ENCODE results near the gene DCTN5.
A peak's percentile ranks its signal among the peaks of the same experiment; 100 is the strongest.
"Not testable (repeated sequence)": the region's sequence is repeated elsewhere in the genome, so short reads cannot be mapped to it uniquely, and the experiment has no call there.

Gene DCTN5

DNA sequence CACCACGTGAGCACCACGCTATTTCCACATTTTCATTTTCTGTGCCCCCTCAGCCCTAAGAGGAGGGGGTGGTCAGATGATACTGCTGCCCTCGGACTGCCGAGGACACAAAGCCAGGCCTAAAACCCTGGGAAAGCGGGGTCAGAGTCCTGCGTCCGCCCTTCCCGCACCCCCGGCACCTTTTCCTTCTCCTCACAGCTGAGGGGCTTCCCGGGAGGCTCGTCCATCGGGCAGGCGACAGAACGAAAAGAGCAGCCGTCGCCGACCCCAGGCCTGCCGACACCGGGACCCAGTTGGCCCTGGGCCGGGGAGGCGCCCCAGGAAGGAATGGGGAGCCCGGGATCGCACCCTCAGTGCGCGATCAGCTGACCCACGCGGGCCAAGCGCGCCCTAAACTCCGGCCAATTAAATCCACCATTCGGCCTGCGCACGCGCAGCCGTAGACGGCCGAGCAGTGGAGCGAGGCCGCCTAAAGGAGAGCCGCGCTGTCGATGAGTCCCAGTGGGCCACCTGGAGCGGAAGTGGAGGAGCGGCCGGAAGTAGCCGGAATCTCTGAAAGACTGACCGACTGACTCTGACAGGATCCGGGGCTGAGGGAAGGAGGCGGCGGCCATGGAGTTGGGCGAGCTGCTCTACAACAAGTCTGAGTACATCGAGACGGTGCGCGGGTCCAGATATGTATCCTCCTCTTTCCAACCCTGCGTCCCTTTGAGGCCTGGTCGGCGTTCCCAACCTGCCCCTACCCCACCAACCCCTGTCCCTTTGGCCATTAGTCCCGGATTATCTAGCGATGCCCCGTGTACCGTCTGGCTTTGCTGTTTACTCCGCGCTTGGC is at the start of gene DCTN5, which contains the start of gene PALB2:
Gene DCTN5 (plus strand): TSS at position 536 of the 835 bp plus-strand sequence. CDS start 77 bp downstream, at position 613.
Gene PALB2 (minus strand): TSS at position 380 of the 835 bp plus-strand sequence. CDS start 153 bp downstream, at position 227.
- DNase-seq (ENCODE audit: low spot score): peak; percentile 97

DNA sequence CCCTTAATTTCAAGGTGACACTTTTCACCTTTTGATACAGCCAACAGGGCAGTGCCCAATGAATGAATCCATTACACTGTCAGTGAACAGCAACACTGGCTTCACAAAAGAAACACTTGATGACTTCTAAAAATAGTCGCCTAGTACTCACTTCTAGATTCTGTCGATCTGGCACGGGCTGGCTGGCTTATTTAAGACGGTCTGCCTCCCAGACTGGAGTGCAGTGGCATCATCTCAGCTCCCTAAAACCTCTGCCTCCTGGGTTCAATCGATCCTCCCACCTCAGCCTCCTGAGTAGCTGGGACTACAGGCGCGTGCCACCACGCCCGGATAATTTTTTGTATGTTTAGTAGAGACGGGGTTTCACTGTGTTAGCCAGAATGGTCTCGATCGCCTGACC is 47.1 kb upstream of the DCTN5 start:
- no peak for DNase-seq (ENCODE audit: low spot score)

DNA sequence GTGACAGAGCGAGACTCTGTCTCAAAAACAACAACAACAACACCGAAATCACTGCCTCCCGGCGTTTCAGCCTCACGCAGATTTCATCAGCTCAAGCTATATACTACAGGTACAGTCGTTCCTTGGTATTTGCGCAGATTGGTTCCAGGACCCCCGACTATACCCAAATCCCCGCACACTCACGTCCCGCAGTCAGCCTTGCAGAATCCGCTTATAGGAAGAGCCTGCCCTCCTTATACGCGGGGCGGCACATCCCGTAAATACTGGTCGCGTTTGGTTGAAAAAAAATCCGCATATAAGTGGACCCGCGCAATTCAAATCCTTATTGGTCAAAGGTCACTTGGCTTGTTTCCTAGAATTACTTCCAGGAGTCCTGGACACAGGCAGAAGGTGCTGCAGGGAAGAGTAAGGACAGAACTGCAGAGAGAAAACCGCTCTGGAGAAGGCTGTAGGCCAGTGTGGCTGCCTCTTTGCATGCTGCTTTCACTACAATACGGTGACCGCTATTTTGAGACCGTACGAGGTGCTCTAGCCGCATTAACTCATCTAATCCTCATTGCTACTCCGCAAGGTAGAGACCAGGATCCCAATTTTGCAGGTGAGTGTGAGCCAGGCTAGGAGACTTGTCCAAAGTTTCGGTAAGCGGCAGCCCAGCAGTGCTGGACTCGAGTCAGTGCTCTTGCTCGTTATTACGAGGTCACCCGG is 45.9 kb upstream of the DCTN5 start:
- DNase-seq (ENCODE audit: low spot score): no peak

DNA sequence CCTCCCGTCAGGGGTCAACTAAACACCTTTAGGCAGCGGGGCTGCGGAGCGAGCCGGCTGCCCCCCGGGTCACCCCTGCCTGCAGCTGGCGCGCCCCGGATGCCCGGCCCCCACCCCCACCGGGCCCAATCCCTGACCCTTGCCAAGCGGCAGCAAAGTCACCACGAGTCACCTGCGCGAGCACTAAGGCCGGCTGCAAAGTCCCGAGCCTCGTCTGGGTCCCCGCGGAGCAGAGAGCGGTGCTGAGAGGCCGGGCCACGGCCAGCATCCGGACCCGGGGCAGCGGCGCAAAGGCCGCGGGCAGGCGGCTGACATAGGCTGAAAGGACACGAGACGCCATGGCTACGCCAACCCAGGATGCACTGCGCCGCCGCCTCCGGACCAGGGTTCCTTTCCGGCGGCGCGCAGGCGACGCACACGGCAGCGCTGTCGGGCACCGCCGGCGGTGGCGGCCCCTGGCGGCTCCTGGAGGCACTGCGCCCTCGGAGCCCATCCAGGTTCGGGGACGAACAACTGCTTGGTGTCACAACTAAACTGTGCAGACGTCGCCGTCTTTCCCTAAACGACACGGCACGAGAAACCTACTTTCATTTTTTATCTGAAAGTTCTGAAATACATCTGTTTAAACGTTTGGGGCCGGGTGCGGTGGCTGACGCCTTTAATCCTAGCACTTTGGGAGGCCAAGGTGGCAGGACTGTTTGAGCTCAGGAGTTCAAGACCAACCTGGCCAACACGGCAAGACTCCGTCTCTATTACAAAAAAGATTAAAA is 45.1 kb upstream of the DCTN5 start, which contains the start of gene NDUFAB1:
Gene NDUFAB1 (minus strand): TSS at position 366 of the 770 bp plus-strand sequence. CDS start 26 bp downstream, at position 340.
- DNase-seq (ENCODE audit: low spot score): peak; percentile 70

DNA sequence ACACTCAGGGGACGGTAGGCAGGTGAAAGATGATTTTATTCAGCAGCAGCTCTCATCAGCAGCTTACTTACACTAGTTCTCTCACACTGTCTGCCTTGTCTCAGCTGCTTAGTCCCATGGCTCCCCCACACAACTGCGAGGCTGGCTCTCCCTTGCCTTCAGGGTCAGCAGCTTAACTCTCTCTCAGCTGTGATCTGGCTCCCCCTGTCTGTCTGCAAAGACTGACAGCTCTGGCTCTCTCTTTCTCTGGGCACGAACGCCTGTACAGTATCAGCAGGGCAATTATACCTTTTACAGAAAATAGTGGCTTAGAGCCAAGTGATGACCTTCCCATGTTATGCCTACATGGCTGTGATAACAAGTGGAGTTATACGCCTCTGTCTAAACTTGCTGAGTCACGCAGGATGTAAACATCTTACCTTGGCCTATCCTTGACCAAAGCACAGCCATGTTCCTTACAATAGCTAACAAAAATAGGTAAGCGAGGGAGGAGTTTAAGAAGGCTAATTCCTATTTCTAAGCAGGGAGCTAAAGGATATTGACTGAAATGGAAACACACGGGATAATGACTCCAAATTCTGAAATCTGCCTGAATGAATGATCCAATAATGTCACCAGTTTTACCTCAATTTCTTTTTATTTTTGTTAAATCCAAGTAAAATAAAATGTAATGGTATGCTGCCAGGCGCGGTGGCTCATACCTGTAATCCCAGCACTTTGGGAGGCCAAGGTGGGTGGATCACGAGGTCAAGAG is 44.1 kb upstream of the DCTN5 start:
- DNase-seq (ENCODE audit: low spot score): no peak

DNA sequence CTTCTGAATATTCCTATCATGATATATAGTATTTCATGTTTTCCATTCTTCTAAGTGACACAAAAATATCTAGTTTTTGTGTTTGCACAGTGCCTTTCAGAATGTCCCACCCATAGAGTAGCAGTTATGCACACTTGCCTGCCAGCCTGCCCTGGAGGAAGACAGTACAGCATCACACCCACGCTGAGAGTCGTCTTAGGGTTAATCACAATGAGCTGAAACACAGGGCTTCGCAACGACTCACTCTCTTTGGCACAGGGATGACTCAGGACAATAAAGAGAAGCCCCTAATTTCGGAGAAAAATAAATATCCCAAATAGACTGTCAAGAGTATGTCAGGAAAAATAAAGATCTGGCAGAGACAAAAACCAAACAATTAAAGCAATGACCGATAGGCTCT is 33.5 kb upstream of the DCTN5 start:
- DNase-seq (ENCODE audit: low spot score): no peak

DNA sequence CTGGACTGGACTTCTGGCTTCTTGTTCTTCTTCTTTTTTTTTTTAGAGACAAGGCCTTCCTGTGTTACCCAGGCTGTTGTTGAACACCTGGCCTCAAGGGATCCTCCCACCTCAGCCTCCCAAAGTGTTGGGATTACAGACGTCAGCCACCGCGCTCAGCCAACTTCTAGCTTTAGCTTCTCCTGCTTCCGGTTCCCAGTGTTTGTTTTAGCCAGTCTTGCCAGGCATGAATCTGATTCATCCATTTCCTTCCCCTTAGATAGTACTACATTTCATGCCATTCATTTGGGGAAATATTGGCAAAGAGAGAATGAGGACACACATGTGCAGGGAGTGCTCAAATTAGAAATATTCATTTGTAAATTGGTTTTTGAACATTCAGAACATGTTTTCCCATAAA is 33.1 kb upstream of the DCTN5 start:
- DNase-seq (ENCODE audit: low spot score): no peak

DNA sequence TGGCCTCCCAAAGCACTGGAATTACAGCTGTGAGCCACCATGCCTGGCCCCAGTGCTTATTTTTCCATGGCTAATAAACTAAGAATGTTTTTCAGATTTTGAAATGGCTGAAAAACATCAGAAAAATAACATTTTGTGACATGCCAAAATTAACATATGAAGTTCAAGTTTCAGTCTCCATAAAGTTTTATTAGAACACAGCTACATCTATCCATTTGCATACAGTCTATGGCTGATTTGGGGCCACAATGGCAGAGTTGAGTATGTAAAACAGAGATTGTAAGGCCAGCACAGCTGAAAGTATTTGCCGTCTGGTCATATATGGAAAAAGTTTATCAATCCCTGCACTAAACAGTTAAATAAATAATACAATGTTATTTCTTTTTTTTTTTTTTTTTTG is 31.3 kb upstream of the DCTN5 start:
- no peak for DNase-seq (ENCODE audit: low spot score)

DNA sequence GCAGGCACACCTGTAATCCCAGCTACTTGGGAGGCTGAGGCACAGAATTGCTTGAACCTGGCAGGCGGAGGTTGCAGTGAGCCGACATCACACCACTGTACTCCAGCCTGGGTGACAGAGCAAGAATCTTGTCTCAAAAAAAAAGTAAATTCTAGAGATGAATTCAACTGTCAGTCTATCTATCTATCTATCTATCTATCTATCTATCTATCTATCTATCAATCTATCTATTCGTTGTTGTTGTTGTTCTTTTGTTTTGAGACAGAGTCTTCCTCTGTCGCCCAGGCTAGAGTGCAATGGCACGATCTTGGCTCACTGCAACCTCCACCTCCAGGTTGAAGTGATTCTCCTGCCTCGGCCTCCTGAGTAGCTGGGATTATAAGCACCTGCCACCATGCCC is 30.4 kb upstream of the DCTN5 start:
- DNase-seq (ENCODE audit: low spot score): not testable (repeated sequence)

DNA sequence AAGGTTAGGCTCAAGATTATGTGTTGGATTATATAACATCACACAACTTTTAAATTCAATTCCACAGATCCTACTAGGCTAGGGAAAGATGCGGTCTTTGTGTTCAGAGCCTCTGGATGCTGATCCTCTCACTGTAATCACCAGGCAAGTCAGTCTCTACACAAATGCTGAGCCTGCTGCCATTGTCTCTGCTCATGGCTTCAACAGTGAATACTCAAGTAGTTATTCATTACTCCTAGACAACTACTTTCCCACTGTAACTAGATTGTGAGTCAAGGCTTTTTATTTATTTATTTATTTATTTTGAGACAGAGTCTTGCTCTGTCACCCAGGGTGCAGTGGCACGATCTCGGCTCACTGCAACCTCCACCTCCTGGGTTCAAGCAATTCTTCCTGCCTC is 29.3 kb upstream of the DCTN5 start:
- no peak for DNase-seq (ENCODE audit: low spot score)

DNA sequence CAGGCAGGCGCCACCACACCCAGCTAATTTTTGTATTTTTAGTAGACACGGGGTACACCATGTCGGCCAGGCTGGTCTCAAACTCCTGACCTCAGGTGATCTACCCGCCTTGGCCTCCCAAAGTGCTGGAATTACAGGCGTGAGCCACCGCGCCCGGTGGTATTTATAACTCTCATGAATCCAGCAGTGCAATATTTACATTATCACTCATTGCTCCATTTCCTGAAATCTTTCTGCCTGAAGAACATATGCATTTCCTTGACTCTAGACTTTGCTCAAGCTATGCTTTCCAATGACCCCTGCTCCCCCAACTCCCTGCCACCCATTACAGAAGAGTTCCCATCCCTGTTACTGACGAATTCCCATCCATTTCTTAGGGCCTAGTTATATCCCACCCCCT is 25.5 kb upstream of the DCTN5 start:
- no peak for DNase-seq (ENCODE audit: low spot score)

DNA sequence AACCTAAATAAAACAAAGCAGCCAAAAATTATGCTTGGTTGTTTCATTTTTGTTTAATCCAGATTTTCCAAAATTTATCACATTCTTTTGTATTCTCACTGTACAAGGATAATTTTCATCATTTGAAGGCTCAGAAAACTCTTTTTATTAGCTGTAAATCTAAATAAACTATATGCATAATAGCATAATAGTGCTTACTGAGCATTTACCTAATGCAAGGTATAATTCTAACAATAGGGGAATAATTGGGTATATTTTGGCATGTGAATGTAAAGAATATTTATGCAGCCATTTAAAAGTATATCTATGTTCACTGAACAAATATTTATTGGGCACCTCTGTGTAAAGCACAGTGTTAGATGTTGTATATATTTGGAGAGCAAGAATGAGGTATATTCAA is 17.2 kb upstream of the DCTN5 start:
- DNase-seq (ENCODE audit: low spot score): no peak

DNA sequence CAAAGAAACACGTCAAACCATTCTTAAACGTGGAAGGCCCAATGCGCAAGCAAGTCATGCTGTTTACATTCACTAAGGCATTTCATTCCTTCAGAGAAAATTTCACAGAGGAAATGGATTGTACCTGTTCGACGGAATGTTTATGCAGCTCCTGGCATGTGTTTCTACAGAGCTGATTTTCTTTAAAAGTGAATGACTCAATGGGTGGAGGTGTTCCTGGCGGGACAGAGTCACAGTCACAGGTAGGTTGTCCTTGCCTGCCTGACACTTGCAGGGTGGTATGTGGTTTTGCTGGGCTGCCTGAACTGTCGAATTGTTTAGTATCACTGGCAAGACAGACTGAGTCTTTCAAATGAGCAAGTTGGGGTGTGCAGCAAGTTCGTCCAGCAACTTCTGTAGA is 11.8 kb upstream of the DCTN5 start:
- DNase-seq (ENCODE audit: low spot score): no peak

DNA sequence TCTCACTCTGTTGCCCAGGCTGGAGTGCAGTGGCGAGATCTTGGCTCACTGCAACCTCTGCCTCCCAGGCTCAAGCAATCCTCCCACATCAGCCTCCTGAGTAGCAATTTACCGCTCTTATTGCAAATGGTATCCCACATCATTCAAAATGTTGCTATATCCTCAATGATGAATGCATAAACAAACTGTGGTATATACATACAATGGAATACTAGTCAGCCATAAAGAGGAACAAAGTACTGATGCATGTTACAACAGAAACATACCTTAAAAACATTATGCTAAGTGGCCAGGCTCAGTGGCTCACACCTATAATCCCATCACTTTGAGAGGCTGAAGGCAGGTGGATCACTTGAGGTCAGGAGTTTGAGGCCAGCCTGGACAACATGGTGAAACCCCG is 9.4 kb upstream of the DCTN5 start:
- DNase-seq (ENCODE audit: low spot score): not testable (repeated sequence)

DNA sequence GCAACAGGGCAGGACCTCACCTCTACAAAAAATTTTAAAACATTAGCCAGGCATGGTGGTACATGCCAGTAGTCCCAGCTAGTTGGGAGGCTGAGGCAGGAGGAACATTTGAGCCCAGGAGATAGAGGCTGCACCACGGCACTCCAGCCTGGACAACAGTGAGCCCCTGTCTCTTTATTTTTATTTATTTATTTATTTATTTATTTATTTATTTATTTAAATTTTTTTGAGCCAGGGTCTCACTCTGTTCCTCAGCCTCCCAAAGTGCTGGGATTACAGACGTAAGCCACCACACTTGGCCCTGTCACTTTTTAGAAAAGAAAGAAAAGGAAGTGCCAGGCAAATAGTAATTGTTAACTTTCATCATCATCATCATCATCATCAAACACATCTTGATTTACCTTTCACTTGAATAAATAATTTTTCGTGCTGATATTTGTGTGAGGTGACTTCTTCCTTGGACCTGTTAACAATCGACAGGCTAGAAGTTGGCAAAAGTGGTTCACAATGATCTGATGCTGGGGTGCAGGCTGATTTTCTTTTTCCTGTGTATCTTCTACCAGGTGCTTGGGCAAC is 6.7 kb upstream of the DCTN5 start:
- no peak for DNase-seq (ENCODE audit: low spot score)

DNA sequence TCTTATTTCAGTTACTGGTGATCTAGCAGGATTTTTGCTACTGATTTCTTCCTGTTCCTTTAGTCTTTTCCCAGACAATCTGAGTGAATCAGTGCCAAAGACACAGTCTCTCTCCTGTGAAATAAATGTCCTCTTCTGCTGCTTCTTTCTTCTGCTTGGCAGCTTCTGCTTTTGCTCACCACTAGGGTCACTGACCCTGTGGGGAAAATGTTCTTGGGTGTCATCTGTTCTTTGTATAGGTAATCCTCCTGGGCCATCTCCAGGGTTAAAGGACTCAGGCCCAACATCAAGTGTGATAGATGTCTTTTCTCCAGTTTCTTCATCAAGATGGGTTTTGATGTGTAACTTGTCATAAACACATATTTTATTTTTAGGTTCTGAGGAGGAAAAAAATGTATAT is 5.3 kb upstream of the DCTN5 start:
- no peak for DNase-seq (ENCODE audit: low spot score)

DNA sequence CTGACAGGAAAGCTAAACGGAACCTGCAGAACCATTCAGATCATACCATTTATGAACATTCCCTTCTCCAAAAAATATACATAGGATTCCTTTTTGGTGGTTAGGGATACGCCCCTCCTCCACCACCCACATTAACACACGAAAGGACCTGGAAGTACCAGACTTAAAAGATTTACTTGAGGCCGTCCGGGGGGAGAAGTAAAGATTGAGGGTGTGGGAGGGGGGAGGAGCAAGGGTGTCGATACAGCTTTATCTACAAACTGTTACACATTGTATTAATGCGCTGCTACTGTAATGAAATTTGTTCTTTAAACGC is 693 bp upstream of the DCTN5 start:
- peak; percentile 23 for DNase-seq (ENCODE audit: low spot score)

DNA sequence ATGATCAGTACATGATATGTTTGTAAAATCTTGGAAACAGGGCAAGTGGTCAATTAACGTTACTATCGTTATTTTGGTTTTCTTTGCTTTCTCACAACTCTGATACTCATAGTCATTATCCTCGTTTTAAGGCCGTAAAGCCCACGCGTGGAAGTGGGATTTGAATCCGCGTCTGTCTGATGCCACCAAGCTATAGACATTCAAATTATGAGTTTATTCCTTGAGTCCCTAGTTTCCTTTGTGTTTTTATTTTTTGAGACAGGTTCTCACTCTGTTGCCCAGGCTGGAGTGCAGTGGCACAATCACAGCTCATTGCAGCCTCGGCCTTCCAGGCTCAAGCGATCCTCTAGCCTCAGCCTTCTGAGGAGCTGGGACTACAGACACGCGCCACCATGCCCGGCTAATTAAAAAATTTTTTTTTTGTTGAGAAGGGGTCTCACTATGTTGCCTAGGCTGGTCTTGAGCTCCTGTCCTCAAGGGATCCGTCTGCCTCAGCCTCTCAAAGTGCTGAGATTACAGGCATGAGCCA is 1.0 kb downstream of the DCTN5 start:
- no peak for DNase-seq (ENCODE audit: low spot score)

DNA sequence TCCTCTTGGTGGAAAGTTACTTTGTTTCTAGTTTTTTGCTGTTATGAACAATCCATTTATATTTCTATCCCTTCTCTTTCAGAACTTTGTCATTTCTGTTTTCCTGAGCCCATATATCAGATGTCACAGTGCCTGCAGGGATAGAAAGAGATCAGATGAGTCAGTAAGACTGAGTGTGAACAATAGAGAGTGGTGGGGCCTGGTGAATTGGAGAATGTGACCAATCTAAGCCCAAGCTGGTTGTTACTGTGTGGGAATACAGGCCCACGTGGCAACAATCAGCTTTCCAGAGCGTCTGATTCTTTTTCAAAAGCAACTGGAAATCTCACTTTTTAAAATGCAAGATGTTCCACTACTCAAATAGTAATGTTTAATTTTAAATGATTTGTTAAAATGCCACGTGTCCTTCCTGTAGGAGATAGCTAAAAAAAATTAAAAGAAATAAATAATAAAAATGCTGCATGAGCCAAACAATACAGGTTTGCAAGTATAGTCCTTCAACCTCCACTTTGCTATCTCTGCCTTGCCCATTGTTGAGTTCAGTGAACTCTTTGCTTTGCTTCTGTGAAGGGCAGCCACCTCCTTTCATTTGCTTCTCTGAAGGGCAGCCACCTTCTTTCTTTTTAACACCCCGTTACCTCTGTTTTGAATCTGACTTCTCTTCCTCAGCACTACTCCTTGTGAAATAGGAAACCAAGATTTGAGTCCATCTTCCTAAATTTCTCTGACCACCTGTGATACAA is 9.6 kb downstream of the DCTN5 start:
- DNase-seq (ENCODE audit: low spot score): peak; percentile 53

DNA sequence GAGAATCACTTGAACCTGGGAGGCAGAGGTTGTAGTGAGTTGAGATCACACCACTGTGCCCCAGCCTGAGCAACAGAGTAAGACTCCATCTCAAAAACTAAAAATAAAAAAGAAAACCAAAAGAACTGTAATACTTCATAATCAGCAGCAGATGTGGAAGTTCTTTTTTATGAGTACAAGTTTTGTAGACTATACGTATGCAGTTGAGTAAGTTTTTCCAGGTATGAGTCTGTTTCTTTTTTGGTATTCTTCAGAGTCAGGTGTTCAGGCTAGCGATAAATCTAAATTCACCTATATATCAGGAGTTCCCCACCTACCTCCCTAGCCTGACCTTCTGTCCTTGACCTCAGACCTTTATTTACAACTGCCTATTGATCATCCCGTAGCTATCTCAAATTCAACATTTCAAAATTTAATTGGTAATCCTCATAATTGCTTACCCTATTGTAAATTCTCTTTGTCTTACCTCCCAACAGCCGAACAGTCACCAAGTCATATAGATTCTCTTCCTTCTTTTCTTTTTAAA is 10.7 kb downstream of the DCTN5 start:
- DNase-seq (ENCODE audit: low spot score): no peak
